ENCODE results near the gene TAS2R7.

DNA sequence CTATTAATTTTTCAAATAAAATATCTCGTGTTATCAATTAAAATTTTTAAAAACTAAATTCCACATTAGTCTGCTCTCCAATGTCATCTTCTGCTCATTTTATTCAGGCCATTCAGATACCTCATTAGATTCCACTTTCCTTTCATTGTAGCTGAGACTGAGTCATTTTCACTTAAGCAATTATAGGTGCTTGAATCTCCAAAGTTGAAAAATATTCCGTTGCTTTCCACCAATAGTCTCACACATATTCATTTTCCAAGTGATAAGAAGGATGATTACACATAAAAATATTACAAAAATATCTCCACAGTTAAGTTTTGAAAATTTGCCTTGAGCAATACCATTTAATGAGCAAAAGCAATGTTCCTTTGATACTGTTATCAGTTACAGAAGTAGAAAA, 42.8 kb downstream of the TAS2R7 start:
- TF ChIP-seq POLR2A (IDR thresholded peaks at IDR 0.05): no peak
- TF ChIP-seq, protein P1, sequence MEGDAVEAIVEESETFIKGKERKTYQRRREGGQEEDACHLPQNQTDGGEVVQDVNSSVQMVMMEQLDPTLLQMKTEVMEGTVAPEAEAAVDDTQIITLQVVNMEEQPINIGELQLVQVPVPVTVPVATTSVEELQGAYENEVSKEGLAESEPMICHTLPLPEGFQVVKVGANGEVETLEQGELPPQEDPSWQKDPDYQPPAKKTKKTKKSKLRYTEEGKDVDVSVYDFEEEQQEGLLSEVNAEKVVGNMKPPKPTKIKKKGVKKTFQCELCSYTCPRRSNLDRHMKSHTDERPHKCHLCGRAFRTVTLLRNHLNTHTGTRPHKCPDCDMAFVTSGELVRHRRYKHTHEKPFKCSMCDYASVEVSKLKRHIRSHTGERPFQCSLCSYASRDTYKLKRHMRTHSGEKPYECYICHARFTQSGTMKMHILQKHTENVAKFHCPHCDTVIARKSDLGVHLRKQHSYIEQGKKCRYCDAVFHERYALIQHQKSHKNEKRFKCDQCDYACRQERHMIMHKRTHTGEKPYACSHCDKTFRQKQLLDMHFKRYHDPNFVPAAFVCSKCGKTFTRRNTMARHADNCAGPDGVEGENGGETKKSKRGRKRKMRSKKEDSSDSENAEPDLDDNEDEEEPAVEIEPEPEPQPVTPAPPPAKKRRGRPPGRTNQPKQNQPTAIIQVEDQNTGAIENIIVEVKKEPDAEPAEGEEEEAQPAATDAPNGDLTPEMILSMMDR (IDR thresholded peaks at IDR 0.05): no peak
